Measurements from ENCODE around the gene NUP205. TPM values are rescaled to one million over a fixed set of nuclear protein-coding genes. Genes with fewer than 3 reads are reported as not detected.
"Not testable (repeated sequence)": the region's sequence is repeated elsewhere in the genome, so short reads cannot be mapped to it uniquely, and the experiment has no call there.

Gene NUP205
- total RNA-seq, 1 donor from 2014 or later, result 15.7 TPM

- intact Hi-C loops (cut with DNase I), result no loop called here
- DNase-seq (ENCODE audit: low spot score), result no peak
Observed at GRCh38 chr7:135616136-135616535, 58.4 kb downstream of the NUP205 start.

- DNase-seq (ENCODE audit: low spot score), result no peak
- intact Hi-C loops (cut with DNase I), result no loop called here
Observed at GRCh38 chr7:135617781-135618180, 60.1 kb downstream of the NUP205 start.

- DNase-seq (ENCODE audit: low spot score), result no peak
- intact Hi-C loops (cut with DNase I), result no loop called here
Observed at GRCh38 chr7:135618510-135618909, 60.8 kb downstream of the NUP205 start.

GRCh38 chr7:135620447-135620846 is 62.7 kb downstream of the NUP205 start:
- DNase-seq (ENCODE audit: low spot score), result no peak
- intact Hi-C loops (cut with DNase I), result no loop called here

- no peak for DNase-seq (ENCODE audit: low spot score)
- intact Hi-C loops (cut with DNase I), result no loop called here
Observed at GRCh38 chr7:135620980-135621850, 63.5 kb downstream of the NUP205 start.

- DNase-seq (ENCODE audit: low spot score), result no peak
- intact Hi-C loops (cut with DNase I), result no loop called here
Observed at GRCh38 chr7:135634191-135634878, 76.6 kb downstream of the NUP205 start.

- DNase-seq (ENCODE audit: low spot score), result not testable (repeated sequence)
- intact Hi-C loops (cut with DNase I), result loop anchor here (5.0 kb wide), 1 partner anchor 357 kb away; no protein-coding TSS in a partner anchor
Observed at GRCh38 chr7:135639690-135640089, 82.0 kb downstream of the NUP205 start.

- DNase-seq (ENCODE audit: low spot score), result no peak
- intact Hi-C loops (cut with DNase I), result loop anchor here (5.0 kb wide), 1 partner anchor 362 kb away; no protein-coding TSS in a partner anchor
Observed at GRCh38 chr7:135644154-135644553, 86.4 kb downstream of the NUP205 start.

- intact Hi-C loops (cut with DNase I), result loop anchor here (5.0 kb wide), 1 partner anchor 362 kb away; no protein-coding TSS in a partner anchor
- no peak for DNase-seq (ENCODE audit: low spot score)
Observed at GRCh38 chr7:135644729-135645128, 87.0 kb downstream of the NUP205 start.

GRCh38 chr7:135645296-135645904 is 87.7 kb downstream of the NUP205 start:
- no peak for DNase-seq (ENCODE audit: low spot score)
- intact Hi-C loops (cut with DNase I), result no loop called here

GRCh38 chr7:135647755-135648154 is 90.0 kb downstream of the NUP205 start:
- no peak for DNase-seq (ENCODE audit: low spot score)
- intact Hi-C loops (cut with DNase I), result no loop called here

GRCh38 chr7:135648235-135648634 is 90.5 kb downstream of the NUP205 start:
- no peak for DNase-seq (ENCODE audit: low spot score)
- intact Hi-C loops (cut with DNase I), result no loop called here

- intact Hi-C loops (cut with DNase I), result no loop called here
Observed at GRCh38 chr7:135650831-135651573, 93.3 kb downstream of the NUP205 start.

GRCh38 chr7:135653340-135654080 is 95.8 kb downstream of the NUP205 start:
- intact Hi-C loops (cut with DNase I), result no loop called here
- no peak for DNase-seq (ENCODE audit: low spot score)

More at GRCh38 chr7:135650831-135651573, 93.3 kb downstream of the NUP205 start:
- no peak for DNase-seq (ENCODE audit: low spot score)

- DNase-seq (ENCODE audit: low spot score), result no peak
- intact Hi-C loops (cut with DNase I), result no loop called here
Observed at GRCh38 chr7:135658564-135658963, 100.8 kb downstream of the NUP205 start.

- intact Hi-C loops (cut with DNase I), result no loop called here
- DNase-seq (ENCODE audit: low spot score), result no peak
Observed at GRCh38 chr7:135659159-135659846, 101.6 kb downstream of the NUP205 start.

- intact Hi-C loops (cut with DNase I), result loop anchor here (10.0 kb wide), 1 partner anchor 313 kb away; the partner anchor contains the start of gene MTPN
- no peak for DNase-seq (ENCODE audit: low spot score)
Observed at GRCh38 chr7:135661311-135662122, 103.8 kb downstream of the NUP205 start.

GRCh38 chr7:135662123-135662372 is 104.3 kb downstream of the NUP205 start:
- intact Hi-C loops (cut with DNase I), result loop anchor here (10.0 kb wide), 1 partner anchor 313 kb away; the partner anchor contains the start of gene MTPN
- no peak for DNase-seq (ENCODE audit: low spot score)
